ENCODE results near the gene PITPNB. TPM values are rescaled to one million over a fixed set of nuclear protein-coding genes. Genes with fewer than 3 reads are reported as not detected.

Gene PITPNB
- polyA plus RNA-seq, 4 donors, result 13.2 to 47.5 (median 22.8) TPM

- no peaks in the 10 kb centered on the region for H3K36me3 ChIP-seq (ENCODE audit: control insufficient read depth in 3 of 3, insufficient read depth in 2 of 3, low read depth in 1 of 3, low read length in 3 of 3)
- H3K4me3 ChIP-seq (ENCODE audit: low read depth in 1 of 3, low read length in 3 of 3), result no peak overlapping the region
- WGBS, 3 donors, result 86 to 94% (median 93%) methylated on average over 3 of the region's 3 CpGs
- no peaks in the 10 kb centered on the region for H3K4me1 ChIP-seq (ENCODE audit: control insufficient read depth in 3 of 3, insufficient read depth in 2 of 3, low read depth in 1 of 3, low read length in 2 of 3)
- no peaks in the 10 kb centered on the region for H3K27me3 ChIP-seq (ENCODE audit: control insufficient read depth in 3 of 3, insufficient read depth in 3 of 3, low read length in 3 of 3)
- FAIRE-seq (no peak), DNase-seq (no peak)
- no peak overlapping the region for H3K27ac ChIP-seq (ENCODE audit: low read depth in 1 of 3, low read length in 2 of 3)
- no peaks in the 10 kb centered on the region for H3K9me3 ChIP-seq (ENCODE audit: control insufficient read depth in 2 of 2, insufficient read depth in 1 of 2, low read depth in 1 of 2, low read length in 1 of 2)
These were observed 11.4 kb upstream of the PITPNB start for GRCh38 chr22:27930331-27931060.

DNA sequence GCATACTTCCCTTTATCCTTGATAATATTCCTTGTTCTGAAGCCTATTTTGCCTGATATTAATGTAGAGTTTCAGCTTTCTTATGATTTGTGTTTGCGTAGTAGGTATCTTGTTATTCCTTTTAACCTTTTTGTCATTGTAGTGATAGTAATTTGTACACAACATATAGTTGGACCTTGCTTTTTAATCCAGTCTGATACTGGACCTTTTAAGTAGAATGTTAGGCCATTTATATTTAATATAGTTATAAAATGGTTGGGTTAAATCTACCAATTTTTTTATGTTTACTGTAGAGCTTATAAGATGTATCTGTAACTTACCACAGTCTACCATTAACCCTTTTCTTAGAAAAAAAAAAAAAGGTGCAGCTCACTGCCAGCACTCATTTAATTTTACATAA, 8.6 kb upstream of the PITPNB start:
- Histone ChIP-seq H3K4me1 (ENCODE audit: control insufficient read depth in 3 of 3, insufficient read depth in 2 of 3, low read depth in 1 of 3, low read length in 2 of 3) (no peaks in the 10 kb centered on the region), H3K27ac (ENCODE audit: low read depth in 1 of 3, low read length in 2 of 3) (no peak overlapping the region), H3K9me3 (ENCODE audit: control insufficient read depth in 2 of 2, insufficient read depth in 1 of 2, low read depth in 1 of 2, low read length in 1 of 2) (no peaks in the 10 kb centered on the region), H3K4me3 (ENCODE audit: low read depth in 1 of 3, low read length in 3 of 3) (no peak overlapping the region), H3K36me3 (ENCODE audit: control insufficient read depth in 3 of 3, insufficient read depth in 2 of 3, low read depth in 1 of 3, low read length in 3 of 3) (peaks cover 0 to 5% (median 5%) of the 10 kb centered on the region in 3 donors), H3K27me3 (ENCODE audit: control insufficient read depth in 3 of 3, insufficient read depth in 3 of 3, low read length in 3 of 3) (no peaks in the 10 kb centered on the region)
- DNase-seq (no peak), FAIRE-seq (no peak)
- 54 to 100% (median 93%) methylated on average over 1 of the region's 1 CpG for WGBS, 3 donors

GRCh38 chr22:27925331-27925730, 6.3 kb upstream of the PITPNB start:
- Histone ChIP-seq H3K27me3 (ENCODE audit: control insufficient read depth in 3 of 3, insufficient read depth in 3 of 3, low read length in 3 of 3) (no peaks in the 10 kb centered on the region), H3K4me3 (ENCODE audit: low read depth in 1 of 3, low read length in 3 of 3) (no peak overlapping the region), H3K27ac (ENCODE audit: low read depth in 1 of 3, low read length in 2 of 3) (no peak overlapping the region), H3K9me3 (ENCODE audit: control insufficient read depth in 2 of 2, insufficient read depth in 1 of 2, low read depth in 1 of 2, low read length in 1 of 2) (no peaks in the 10 kb centered on the region), H3K36me3 (ENCODE audit: control insufficient read depth in 3 of 3, insufficient read depth in 2 of 3, low read depth in 1 of 3, low read length in 3 of 3) (peaks cover 0 to 5% (median 5%) of the 10 kb centered on the region in 3 donors), H3K4me1 (ENCODE audit: control insufficient read depth in 3 of 3, insufficient read depth in 2 of 3, low read depth in 1 of 3, low read length in 2 of 3) (peaks cover 0 to 5% (median 2%) of the 10 kb centered on the region in 3 donors)
- DNase-seq (no peak), FAIRE-seq (no peak)
- 96 to 97% (median 97%) methylated on average over 1 of the region's 1 CpG for WGBS, 3 donors

DNA sequence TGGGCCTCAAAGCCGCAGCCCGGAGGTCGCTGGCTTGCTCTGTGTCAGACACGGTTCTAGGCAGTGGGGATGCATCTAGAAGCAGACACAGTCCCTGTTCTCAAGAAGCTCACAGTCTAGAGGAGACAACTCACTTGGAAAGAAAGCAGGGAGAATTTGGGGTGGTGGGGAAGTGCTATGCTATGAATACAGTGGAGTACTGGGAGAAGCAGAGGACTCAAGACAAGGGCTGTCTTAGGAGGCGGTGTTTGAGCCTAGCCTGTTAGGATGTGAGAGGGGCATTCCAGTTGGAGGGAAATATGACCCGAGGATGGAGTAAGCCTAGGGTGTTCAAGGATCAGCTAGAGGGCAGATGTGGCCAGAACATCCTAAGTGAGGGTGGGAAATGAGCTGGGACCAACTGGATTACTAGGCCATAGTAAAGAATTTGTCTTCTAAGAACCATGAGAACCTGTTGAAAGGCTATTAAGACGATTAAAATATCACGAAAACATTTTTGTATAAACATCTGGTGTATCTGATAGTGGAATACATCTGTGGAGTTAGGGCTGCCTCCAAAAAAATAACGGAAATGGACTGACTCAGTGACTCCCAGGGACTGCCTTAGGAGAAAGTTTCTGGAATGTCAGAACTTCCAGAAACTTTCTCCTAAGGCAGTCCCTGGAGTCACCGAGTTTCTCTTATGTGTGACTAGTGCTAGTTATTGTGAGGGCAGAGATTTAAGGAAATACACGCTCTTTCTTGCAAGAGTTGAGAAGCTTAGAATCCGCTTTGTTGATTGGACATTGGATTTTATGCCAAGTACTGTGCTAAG, 1.1 kb upstream of the PITPNB start:
- no peaks in the 10 kb centered on the region for H3K27me3 ChIP-seq (ENCODE audit: control insufficient read depth in 3 of 3, insufficient read depth in 3 of 3, low read length in 3 of 3)
- H3K4me1 ChIP-seq (ENCODE audit: control insufficient read depth in 3 of 3, insufficient read depth in 2 of 3, low read depth in 1 of 3, low read length in 2 of 3), result peaks cover 2 to 21% (median 10%) of the 10 kb centered on the region in 3 donors
- peaks cover 0 to 5% (median 5%) of the 10 kb centered on the region in 3 donors for H3K36me3 ChIP-seq (ENCODE audit: control insufficient read depth in 3 of 3, insufficient read depth in 2 of 3, low read depth in 1 of 3, low read length in 3 of 3)
- DNase-seq (peak in 1 of 2 donors; percentile 26), FAIRE-seq (no peak)
- H3K9me3 ChIP-seq (ENCODE audit: control insufficient read depth in 2 of 2, insufficient read depth in 1 of 2, low read depth in 1 of 2, low read length in 1 of 2), result no peaks in the 10 kb centered on the region
- H3K4me3 ChIP-seq (ENCODE audit: low read depth in 1 of 3, low read length in 3 of 3), result peak overlapping the region; percentile 46 to 76 (median 70)
- 28 to 33% (median 30%) methylated on average over 12 of the region's 12 CpGs for WGBS, 3 donors
- H3K27ac ChIP-seq (ENCODE audit: low read depth in 1 of 3, low read length in 2 of 3), result peak overlapping the region; percentile 91 to 99 (median 94)

- WGBS, 3 donors, result 0 to 1% (median 1%) methylated on average over 37 to 60 of the region's 60 CpGs
- H3K27ac ChIP-seq (ENCODE audit: low read depth in 1 of 3, low read length in 2 of 3), result peak overlapping the region; percentile 28 to 89 (median 88)
- peaks cover 0 to 3% (median 0%) of the 10 kb centered on the region in 3 donors for H3K36me3 ChIP-seq (ENCODE audit: control insufficient read depth in 3 of 3, insufficient read depth in 2 of 3, low read depth in 1 of 3, low read length in 3 of 3)
- no peaks in the 10 kb centered on the region for H3K9me3 ChIP-seq (ENCODE audit: control insufficient read depth in 2 of 2, insufficient read depth in 1 of 2, low read depth in 1 of 2, low read length in 1 of 2)
- peak overlapping the region; percentile 81 to 94 (median 84) for H3K4me3 ChIP-seq (ENCODE audit: low read depth in 1 of 3, low read length in 3 of 3)
- DNase-seq, result peak; percentile 31 to 74
- H3K27me3 ChIP-seq (ENCODE audit: control insufficient read depth in 3 of 3, insufficient read depth in 3 of 3, low read length in 3 of 3), result no peaks in the 10 kb centered on the region
- FAIRE-seq, result no peak
- peaks cover 5 to 24% (median 10%) of the 10 kb centered on the region in 3 donors for H3K4me1 ChIP-seq (ENCODE audit: control insufficient read depth in 3 of 3, insufficient read depth in 2 of 3, low read depth in 1 of 3, low read length in 2 of 3)
These were observed 475 bp downstream of the PITPNB start for GRCh38 chr22:27918341-27919221.

DNA sequence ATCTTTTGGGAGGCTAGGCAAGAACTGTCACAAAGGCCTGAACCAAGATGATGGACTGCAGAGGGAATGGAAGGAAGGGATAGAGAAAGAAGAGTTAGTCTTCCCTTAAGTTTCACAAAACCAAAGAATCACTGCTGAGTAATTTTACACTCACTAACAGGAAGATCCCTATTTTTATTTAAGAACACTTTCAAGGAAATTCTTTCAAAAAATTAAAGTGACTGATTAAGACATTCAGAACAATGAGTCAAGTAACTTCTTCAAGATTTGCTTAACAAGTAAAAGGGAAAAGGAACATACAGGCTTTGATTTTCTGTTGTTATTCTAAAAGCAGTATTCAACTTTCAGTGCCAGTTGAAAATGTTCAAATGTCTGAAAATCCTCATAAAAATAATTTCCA, 3.1 kb downstream of the PITPNB start:
- Histone ChIP-seq H3K27ac (ENCODE audit: low read depth in 1 of 3, low read length in 2 of 3) (no peak overlapping the region), H3K4me1 (ENCODE audit: control insufficient read depth in 3 of 3, insufficient read depth in 2 of 3, low read depth in 1 of 3, low read length in 2 of 3) (peaks cover 6 to 37% (median 10%) of the 10 kb centered on the region in 3 donors), H3K27me3 (ENCODE audit: control insufficient read depth in 3 of 3, insufficient read depth in 3 of 3, low read length in 3 of 3) (no peaks in the 10 kb centered on the region), H3K4me3 (ENCODE audit: low read depth in 1 of 3, low read length in 3 of 3) (no peak overlapping the region), H3K9me3 (ENCODE audit: control insufficient read depth in 2 of 2, insufficient read depth in 1 of 2, low read depth in 1 of 2, low read length in 1 of 2) (no peaks in the 10 kb centered on the region), H3K36me3 (ENCODE audit: control insufficient read depth in 3 of 3, insufficient read depth in 2 of 3, low read depth in 1 of 3, low read length in 3 of 3) (peaks cover 0 to 3% (median 0%) of the 10 kb centered on the region in 3 donors)
- DNase-seq, result no peak
- no peak for FAIRE-seq

- H3K9me3 ChIP-seq (ENCODE audit: control insufficient read depth in 2 of 2, insufficient read depth in 1 of 2, low read depth in 1 of 2, low read length in 1 of 2), result no peaks in the 10 kb centered on the region
- FAIRE-seq (no peak), DNase-seq (peak; percentile 39 to 49)
- no peak overlapping the region for H3K4me3 ChIP-seq (ENCODE audit: low read depth in 1 of 3, low read length in 3 of 3)
- H3K36me3 ChIP-seq (ENCODE audit: control insufficient read depth in 3 of 3, insufficient read depth in 2 of 3, low read depth in 1 of 3, low read length in 3 of 3), result peaks cover 0 to 13% (median 2%) of the 10 kb centered on the region in 3 donors
- H3K27ac ChIP-seq (ENCODE audit: low read depth in 1 of 3, low read length in 2 of 3), result peak overlapping the region in 1 of 3 donors; percentile 19
- peaks cover 6 to 28% (median 8%) of the 10 kb centered on the region in 3 donors for H3K4me1 ChIP-seq (ENCODE audit: control insufficient read depth in 3 of 3, insufficient read depth in 2 of 3, low read depth in 1 of 3, low read length in 2 of 3)
- no peaks in the 10 kb centered on the region for H3K27me3 ChIP-seq (ENCODE audit: control insufficient read depth in 3 of 3, insufficient read depth in 3 of 3, low read length in 3 of 3)
These were observed 5.8 kb downstream of the PITPNB start for GRCh38 chr22:27913162-27913741.

DNA sequence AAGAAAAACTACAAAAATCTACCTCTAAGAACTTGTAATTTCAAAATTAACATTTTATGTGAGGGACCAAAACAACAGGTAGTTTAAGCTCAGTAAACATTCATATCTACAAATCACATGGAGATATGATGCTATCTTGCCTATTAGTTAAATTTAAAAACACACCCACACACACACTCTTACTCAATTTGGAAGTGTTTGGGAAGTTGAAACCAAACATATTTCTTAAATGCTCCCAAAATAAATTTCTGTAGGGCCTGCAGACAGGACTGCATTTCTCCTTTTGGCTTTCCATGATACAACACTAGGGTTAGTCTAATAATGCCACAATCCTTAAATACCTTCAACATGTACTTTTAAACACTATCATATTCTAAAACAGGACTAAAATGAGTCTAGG, 7.0 kb downstream of the PITPNB start:
- H3K27me3 ChIP-seq (ENCODE audit: control insufficient read depth in 3 of 3, insufficient read depth in 3 of 3, low read length in 3 of 3), result no peaks in the 10 kb centered on the region
- DNase-seq (no peak), FAIRE-seq (no peak)
- H3K27ac ChIP-seq (ENCODE audit: low read depth in 1 of 3, low read length in 2 of 3), result no peak overlapping the region
- H3K36me3 ChIP-seq (ENCODE audit: control insufficient read depth in 3 of 3, insufficient read depth in 2 of 3, low read depth in 1 of 3, low read length in 3 of 3), result peaks cover 0 to 18% (median 2%) of the 10 kb centered on the region in 3 donors
- no peak overlapping the region for H3K4me3 ChIP-seq (ENCODE audit: low read depth in 1 of 3, low read length in 3 of 3)
- no peaks in the 10 kb centered on the region for H3K9me3 ChIP-seq (ENCODE audit: control insufficient read depth in 2 of 2, insufficient read depth in 1 of 2, low read depth in 1 of 2, low read length in 1 of 2)
- peaks cover 4 to 19% (median 4%) of the 10 kb centered on the region in 3 donors for H3K4me1 ChIP-seq (ENCODE audit: control insufficient read depth in 3 of 3, insufficient read depth in 2 of 3, low read depth in 1 of 3, low read length in 2 of 3)

Data from small intestine (tissue), 7 donors.